Measurements from ENCODE around the gene CDNF.

CDNF gene

DNA sequence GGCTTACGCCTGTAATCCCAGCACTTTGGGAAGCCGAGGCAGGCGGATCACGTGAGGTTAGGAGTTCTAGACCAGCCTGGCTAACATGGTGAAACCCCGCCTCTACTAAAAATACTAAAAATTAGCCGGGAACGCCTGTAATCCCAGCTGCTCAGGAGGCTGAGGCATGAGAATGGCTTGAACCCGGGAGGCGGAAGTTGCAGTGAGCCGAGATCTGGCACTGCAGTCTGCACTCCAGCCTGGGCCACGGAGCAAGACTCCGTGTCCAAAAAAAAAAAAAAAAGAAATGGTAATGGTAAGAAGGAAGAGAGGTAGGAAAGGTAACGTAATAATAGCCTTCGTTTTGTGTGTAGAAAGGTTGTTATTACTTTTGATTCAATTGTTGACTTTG, 1.5 kb upstream of the CDNF start:
- Histone ChIP-seq H3K27ac (ENCODE audit: low read length) (no peak overlapping the region), H3K9me3 (ENCODE audit: control insufficient read depth, insufficient read depth, low read length) (no peaks in the 10 kb centered on the region), H3K27me3 (ENCODE audit: control insufficient read depth, insufficient read depth, low read length) (no peaks in the 10 kb centered on the region), H3K36me3 (ENCODE audit: control insufficient read depth, insufficient read depth, low read length) (peaks cover 14% of the 10 kb centered on the region), H3K4me3 (ENCODE audit: low read length) (peak overlapping the region; percentile 52; the same call in 1 of the 2 replicates), H3K4me1 (ENCODE audit: control insufficient read depth, insufficient read depth, low read length) (no peaks in the 10 kb centered on the region)
- 100% methylated on average over 2 of the region's 14 CpGs for WGBS (ENCODE audit: insufficient coverage, insufficient read length)
- no peak for DNase-seq (ENCODE audit: low read depth, low spot score)

DNA sequence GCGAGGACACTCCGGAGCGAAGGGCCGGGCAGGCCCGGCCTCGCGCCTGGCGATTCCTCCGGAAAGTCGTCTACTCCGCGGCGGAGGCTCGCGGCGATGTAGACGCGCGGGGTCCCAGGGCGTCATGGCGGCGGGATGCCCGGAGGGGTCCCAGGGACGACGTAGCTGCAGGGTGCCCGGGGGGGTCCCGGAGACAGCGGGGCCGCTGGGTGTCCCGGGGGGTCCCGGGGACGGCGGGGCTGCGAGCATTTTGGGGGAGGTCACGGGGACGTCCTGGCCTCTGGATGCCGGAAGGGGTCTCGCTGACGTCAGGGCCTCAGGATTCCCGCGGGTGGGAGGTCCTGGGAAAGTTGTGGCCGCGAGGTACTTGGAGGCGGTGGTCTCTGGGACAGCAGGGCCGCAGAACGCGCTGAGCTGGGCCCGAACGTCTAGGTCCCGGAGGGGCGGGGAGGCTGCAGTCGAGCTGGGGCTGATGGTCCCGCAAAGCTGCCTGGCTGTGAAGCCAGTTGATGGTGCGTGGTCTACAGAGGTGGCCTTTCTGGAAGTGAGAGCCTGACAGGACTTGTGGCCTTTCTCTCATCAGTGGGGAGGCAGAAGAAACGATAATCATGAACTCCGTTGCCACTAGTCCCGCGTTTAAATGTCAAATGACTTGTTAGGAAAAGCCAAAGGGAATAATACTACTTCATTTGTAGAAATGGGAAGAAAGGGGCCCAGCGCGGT, 906 bp upstream of the CDNF start:
- Histone ChIP-seq H3K27me3 (ENCODE audit: control insufficient read depth, insufficient read depth, low read length) (no peaks in the 10 kb centered on the region), H3K27ac (ENCODE audit: low read length) (no peak overlapping the region), H3K4me3 (ENCODE audit: low read length) (peak overlapping the region; percentile 52), H3K36me3 (ENCODE audit: control insufficient read depth, insufficient read depth, low read length) (peaks cover 13% of the 10 kb centered on the region), H3K9me3 (ENCODE audit: control insufficient read depth, insufficient read depth, low read length) (no peaks in the 10 kb centered on the region), H3K4me1 (ENCODE audit: control insufficient read depth, insufficient read depth, low read length) (no peaks in the 10 kb centered on the region)
- DNase-seq (ENCODE audit: low read depth, low spot score) = no peak
- WGBS (ENCODE audit: insufficient coverage, insufficient read length) = no CpG with 5 or more reads among the region's 60 CpGs

DNA sequence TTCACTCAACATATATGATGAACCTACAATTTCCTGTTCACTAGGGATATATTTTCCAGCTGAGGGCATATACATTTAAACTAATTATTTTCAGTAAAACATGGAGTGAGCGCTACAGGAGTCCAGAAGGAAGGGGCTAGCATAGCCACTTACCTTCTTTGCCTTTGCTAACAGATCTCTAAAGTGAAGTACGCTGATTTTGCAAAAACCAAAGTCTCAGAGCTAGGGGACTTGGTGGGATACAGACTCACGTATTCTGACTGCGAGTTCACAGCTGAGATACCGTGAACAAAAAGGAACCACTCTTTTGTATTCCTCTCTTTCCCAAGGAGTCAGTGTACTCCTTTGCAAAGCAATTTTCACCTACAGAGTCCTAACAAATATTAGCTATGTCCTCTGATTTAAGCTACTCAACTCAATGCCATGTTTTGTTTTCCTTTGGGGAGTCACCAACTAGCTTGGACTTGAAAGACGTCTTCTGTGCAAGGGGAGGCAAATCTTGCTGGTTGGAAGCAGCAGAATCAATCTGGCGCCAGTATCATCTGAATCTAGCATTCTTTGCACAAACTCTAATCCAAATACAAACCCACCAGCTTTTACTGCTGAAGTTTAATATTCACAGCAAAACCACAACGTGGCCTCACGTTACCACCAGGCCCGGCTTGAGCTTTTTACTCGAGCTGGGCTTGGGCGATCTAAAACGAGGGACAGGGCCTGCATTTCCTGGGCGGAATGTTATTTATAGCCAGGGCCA, 657 bp downstream of the CDNF start:
- Histone ChIP-seq H3K27ac (ENCODE audit: low read length) (no peak overlapping the region), H3K9me3 (ENCODE audit: control insufficient read depth, insufficient read depth, low read length) (no peaks in the 10 kb centered on the region), H3K36me3 (ENCODE audit: control insufficient read depth, insufficient read depth, low read length) (peaks cover 2% of the 10 kb centered on the region; the same call in 1 of the 2 replicates), H3K4me1 (ENCODE audit: control insufficient read depth, insufficient read depth, low read length) (no peaks in the 10 kb centered on the region), H3K4me3 (ENCODE audit: low read length) (peak overlapping the region; percentile 75; the same call in 1 of the 2 replicates), H3K27me3 (ENCODE audit: control insufficient read depth, insufficient read depth, low read length) (no peaks in the 10 kb centered on the region)
- WGBS (ENCODE audit: insufficient coverage, insufficient read length) = no CpG with 5 or more reads among the region's 14 CpGs
- DNase-seq (ENCODE audit: low read depth, low spot score) = no peak

DNA sequence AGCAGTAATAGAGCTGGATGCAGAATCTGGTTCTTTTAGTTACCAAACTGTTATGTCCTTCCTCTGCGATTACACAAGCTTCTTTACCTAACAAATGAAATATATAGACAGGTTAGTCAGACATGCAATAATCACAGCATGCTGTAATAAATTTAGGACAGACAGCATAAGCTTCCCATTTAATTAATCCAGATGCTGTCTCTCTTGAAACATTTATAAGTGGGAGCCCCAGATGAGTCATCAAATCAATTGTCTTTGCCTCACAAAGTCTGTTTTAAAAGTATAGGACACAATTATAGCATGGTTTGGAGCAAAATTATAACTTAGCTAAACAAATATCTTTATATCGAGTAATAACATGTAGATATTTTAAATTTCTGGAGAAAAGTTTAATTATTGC, 1.6 kb downstream of the CDNF start:
- Histone ChIP-seq H3K27me3 (ENCODE audit: control insufficient read depth, insufficient read depth, low read length) (no peaks in the 10 kb centered on the region), H3K4me3 (ENCODE audit: low read length) (no peak overlapping the region), H3K4me1 (ENCODE audit: control insufficient read depth, insufficient read depth, low read length) (no peaks in the 10 kb centered on the region), H3K27ac (ENCODE audit: low read length) (no peak overlapping the region), H3K9me3 (ENCODE audit: control insufficient read depth, insufficient read depth, low read length) (no peaks in the 10 kb centered on the region), H3K36me3 (ENCODE audit: control insufficient read depth, insufficient read depth, low read length) (no peaks in the 10 kb centered on the region)
- no CpG with 5 or more reads among the region's 2 CpGs for WGBS (ENCODE audit: insufficient coverage, insufficient read length)
- no peak for DNase-seq (ENCODE audit: low read depth, low spot score)

DNA sequence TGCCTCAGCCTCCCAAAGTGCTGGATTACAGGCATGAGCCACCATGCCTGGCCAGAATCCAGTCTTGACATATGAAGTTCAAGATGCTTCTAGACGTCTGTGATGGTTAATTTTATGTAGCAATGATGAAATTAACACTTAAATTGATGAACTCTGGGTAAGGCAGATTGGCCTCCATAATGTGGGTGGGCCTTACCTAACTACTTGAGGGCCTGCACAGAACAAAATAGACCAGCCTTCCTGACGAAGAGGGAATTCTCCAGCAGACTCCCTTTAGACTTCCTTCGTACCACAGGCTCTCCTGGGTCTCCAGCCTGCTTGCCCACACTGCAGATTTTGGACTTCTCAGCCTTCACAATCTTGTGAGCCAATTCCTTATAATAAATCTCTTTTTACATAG, 4.7 kb downstream of the CDNF start:
- no peak overlapping the region for H3K27ac ChIP-seq (ENCODE audit: low read length)
- no CpG with 5 or more reads among the region's 3 CpGs for WGBS (ENCODE audit: insufficient coverage, insufficient read length)
- no peaks in the 10 kb centered on the region for H3K27me3 ChIP-seq (ENCODE audit: control insufficient read depth, insufficient read depth, low read length)
- H3K4me1 ChIP-seq (ENCODE audit: control insufficient read depth, insufficient read depth, low read length) = no peaks in the 10 kb centered on the region
- no peak for DNase-seq (ENCODE audit: low read depth, low spot score)
- H3K4me3 ChIP-seq (ENCODE audit: low read length) = no peak overlapping the region
- no peaks in the 10 kb centered on the region for H3K9me3 ChIP-seq (ENCODE audit: control insufficient read depth, insufficient read depth, low read length)
- no peaks in the 10 kb centered on the region for H3K36me3 ChIP-seq (ENCODE audit: control insufficient read depth, insufficient read depth, low read length)

DNA sequence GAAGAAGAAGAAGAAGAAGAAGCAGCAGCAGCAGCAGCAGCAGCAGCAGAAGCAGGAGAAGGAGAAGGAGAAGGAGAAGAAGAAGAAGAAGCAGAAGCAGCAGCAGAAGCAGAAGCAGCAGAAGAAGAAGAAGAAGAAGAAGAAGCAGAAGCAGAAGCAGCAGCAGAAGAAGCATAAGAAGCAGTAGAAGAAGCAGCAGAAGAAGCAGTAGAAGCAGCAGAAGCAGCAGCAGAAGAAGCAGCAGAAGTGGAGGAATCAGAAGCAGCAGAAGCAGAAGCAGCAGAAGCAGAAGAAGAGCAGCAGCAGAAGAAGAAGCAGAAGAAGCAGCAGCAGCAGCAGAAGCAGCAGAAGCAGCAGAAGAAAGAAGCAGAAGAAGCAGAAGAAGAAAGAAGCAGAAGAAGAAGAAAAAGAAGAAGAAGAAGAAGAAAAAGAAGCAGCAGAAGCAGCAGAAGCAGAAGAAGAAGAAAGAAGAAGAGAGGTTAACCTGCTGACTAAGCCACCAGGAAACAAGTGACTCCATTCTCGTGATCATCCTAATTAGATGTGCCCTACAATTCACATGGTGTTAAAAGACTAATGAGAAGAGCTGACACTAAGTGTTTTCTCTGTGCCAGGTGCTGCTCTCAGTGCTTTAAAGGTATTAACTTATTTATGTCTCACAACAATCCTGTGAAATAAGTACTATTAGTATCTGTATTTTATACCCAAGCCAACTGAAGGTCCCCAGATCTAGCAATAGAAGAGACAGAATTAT, 11.6 kb downstream of the CDNF start:
- H3K27me3 ChIP-seq (ENCODE audit: control insufficient read depth, insufficient read depth, low read length) = no peaks in the 10 kb centered on the region
- DNase-seq (ENCODE audit: low read depth, low spot score) = no peak
- WGBS (ENCODE audit: insufficient coverage, insufficient read length) = no CpG with 5 or more reads among the region's 1 CpG
- H3K9me3 ChIP-seq (ENCODE audit: control insufficient read depth, insufficient read depth, low read length) = no peaks in the 10 kb centered on the region
- H3K4me3 ChIP-seq (ENCODE audit: low read length) = no peak overlapping the region
- no peak overlapping the region for H3K27ac ChIP-seq (ENCODE audit: low read length)
- H3K36me3 ChIP-seq (ENCODE audit: control insufficient read depth, insufficient read depth, low read length) = no peaks in the 10 kb centered on the region
- no peaks in the 10 kb centered on the region for H3K4me1 ChIP-seq (ENCODE audit: control insufficient read depth, insufficient read depth, low read length)

DNA sequence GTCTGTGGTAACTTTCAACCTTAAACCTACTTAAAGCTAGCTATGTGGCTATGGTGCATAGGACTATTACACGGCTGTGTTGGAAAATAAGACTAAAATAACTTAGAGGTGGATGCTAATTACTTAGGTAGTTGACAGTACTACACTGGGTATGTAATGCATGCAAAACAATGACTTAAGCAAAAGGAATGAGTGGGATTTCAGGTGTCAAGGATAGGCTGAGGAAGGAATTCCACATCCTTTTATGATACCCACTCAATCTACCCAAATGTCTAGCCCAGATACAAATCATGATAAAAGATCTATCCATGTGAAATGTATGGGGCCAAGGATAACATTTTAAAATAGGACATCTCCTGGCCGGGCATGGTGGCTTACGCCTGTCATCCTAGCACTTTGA, 13.9 kb downstream of the CDNF start:
- DNase-seq (ENCODE audit: low read depth, low spot score) = no peak

DNA sequence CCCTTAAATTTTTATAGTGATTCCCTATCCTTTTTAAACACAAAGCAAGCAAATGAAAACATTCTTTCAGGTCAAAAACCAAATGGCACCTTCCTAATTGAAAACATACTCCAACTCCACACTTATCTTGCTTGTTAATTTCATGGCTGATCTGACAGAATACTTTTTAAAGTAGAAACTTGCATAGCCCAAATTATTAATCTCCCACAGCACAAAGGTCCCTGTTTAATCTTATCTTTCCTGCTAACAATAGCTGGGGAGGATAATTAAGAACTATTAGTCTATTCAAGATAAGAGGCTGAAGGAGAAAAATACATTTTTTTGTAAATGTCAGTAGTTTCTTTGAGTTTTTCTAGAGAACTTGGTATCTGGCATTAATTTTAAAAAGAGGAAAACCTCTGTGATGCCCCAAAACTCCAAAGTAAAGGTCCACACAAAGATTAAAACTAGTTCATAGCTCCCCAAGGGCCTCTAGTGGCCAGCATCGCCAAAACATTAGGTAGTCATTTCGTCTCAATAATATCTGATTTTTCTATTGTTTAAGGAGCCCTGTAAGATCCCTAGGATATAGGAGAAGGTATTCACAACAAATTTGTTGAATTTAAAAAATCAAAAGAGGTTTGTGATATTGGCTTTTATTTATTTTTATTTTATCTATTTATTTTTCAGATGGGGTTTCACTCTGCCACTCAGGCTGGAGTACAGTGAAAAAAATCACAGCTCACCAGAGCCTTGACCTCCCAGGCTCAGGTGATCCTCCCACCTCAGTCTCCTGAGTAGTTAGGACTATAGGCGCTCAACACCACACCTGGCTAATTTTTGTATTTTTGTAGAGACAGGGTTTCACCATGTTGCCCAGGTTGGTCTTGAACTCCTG, 14.7 kb downstream of the CDNF start:
- Histone ChIP-seq H3K27ac (ENCODE audit: low read length) (no peak overlapping the region), H3K36me3 (ENCODE audit: control insufficient read depth, insufficient read depth, low read length) (no peaks in the 10 kb centered on the region), H3K9me3 (ENCODE audit: control insufficient read depth, insufficient read depth, low read length) (no peaks in the 10 kb centered on the region), H3K4me1 (ENCODE audit: control insufficient read depth, insufficient read depth, low read length) (no peaks in the 10 kb centered on the region), H3K4me3 (ENCODE audit: low read length) (no peak overlapping the region), H3K27me3 (ENCODE audit: control insufficient read depth, insufficient read depth, low read length) (no peaks in the 10 kb centered on the region)
- no peak for DNase-seq (ENCODE audit: low read depth, low spot score)
- no CpG with 5 or more reads among the region's 3 CpGs for WGBS (ENCODE audit: insufficient coverage, insufficient read length)

More for the DNA sequence above, 13.9 kb downstream of the CDNF start:
- no CpG with 5 or more reads among the region's 3 CpGs for WGBS (ENCODE audit: insufficient coverage, insufficient read length)
- Histone ChIP-seq H3K27me3 (ENCODE audit: control insufficient read depth, insufficient read depth, low read length) (no peaks in the 10 kb centered on the region), H3K4me1 (ENCODE audit: control insufficient read depth, insufficient read depth, low read length) (no peaks in the 10 kb centered on the region), H3K4me3 (ENCODE audit: low read length) (no peak overlapping the region), H3K36me3 (ENCODE audit: control insufficient read depth, insufficient read depth, low read length) (no peaks in the 10 kb centered on the region), H3K9me3 (ENCODE audit: control insufficient read depth, insufficient read depth, low read length) (no peaks in the 10 kb centered on the region), H3K27ac (ENCODE audit: low read length) (no peak overlapping the region)

DNA sequence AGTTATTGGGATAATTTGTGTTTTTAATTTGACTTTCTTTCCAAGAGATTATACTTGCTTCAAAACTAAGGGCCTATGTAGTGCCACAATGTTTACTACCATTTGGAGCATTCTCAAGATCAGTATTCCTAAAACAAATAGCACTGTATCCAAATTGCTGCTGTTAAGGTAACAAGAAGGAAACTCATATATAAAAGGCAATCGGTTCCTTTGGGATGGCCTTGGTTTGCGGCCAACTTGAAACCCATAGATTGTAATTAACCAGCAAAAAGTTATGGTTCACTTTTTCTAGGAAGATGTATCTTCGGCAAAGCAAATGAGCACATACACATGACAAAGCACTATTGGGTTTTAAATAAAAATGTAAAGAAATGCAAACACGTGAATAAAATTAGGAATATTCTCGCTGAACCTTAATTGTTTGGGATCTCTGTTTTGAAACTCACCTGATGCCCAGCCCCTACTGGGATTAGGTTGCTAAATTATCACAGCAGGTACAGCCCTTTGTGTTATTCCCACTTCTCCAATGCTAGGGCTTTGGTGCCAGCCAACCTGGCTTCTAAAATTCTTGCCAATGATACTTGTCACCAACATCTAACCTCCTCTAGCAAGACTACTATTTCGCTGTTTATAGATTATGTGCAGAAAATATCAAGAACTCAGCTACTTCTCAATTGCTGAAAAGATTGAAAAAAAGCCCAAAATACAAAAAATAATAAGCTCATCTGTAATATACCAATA, 16.0 kb downstream of the CDNF start:
- no peak for DNase-seq (ENCODE audit: low read depth, low spot score)
- no peak overlapping the region for H3K27ac ChIP-seq (ENCODE audit: low read length)
- no peaks in the 10 kb centered on the region for H3K9me3 ChIP-seq (ENCODE audit: control insufficient read depth, insufficient read depth, low read length)
- no peaks in the 10 kb centered on the region for H3K27me3 ChIP-seq (ENCODE audit: control insufficient read depth, insufficient read depth, low read length)
- no peaks in the 10 kb centered on the region for H3K4me1 ChIP-seq (ENCODE audit: control insufficient read depth, insufficient read depth, low read length)
- H3K36me3 ChIP-seq (ENCODE audit: control insufficient read depth, insufficient read depth, low read length) = no peaks in the 10 kb centered on the region
- H3K4me3 ChIP-seq (ENCODE audit: low read length) = no peak overlapping the region
- WGBS (ENCODE audit: insufficient coverage, insufficient read length) = no CpG with 5 or more reads among the region's 6 CpGs
